ENCODE measurements around the gene NLN.
"Not testable (repeated sequence)": the region's sequence is repeated elsewhere in the genome, so short reads cannot be mapped to it uniquely, and the experiment has no call there.

The NLN gene

GRCh38 chr5:65802820-65803219 lies 80.8 kb downstream of the NLN start:
- H2AFZ ChIP-seq (ENCODE audit: low read length): no peak overlapping the region
- H3K4me3 ChIP-seq (ENCODE audit: low read length): no peak overlapping the region
- DNase-seq: no peak
- H3K4me1 ChIP-seq (ENCODE audit: low read length): peaks cover 10% of the 10 kb centered on the region; the same call in 1 of the 2 replicates
- H3K27me3 ChIP-seq (replicated peaks; ENCODE audit: insufficient read depth, low read length): no peaks in the 10 kb centered on the region
- H3K9ac ChIP-seq (ENCODE audit: low read length): no peak overlapping the region
- no peaks in the 10 kb centered on the region for H3F3A ChIP-seq (ENCODE audit: insufficient read depth, low read length)
- no peak overlapping the region for H3K4me2 ChIP-seq (ENCODE audit: low read depth, low read length)
- no peaks in the 10 kb centered on the region for H3K9me3 ChIP-seq (replicated peaks; ENCODE audit: insufficient read depth, low read length)
- TF ChIP-seq CTCF (IDR thresholded peaks at IDR 0.05; ENCODE audit: low read length) (no peak), EZH2 (optimal IDR thresholded peaks at IDR 0.05; ENCODE audit: low read depth, low read length) (no peak), EZH2phosphoT487 (IDR thresholded peaks at IDR 0.05; ENCODE audit: low read length) (no peak)
- no peaks in the 10 kb centered on the region for H4K20me1 ChIP-seq (ENCODE audit: insufficient read depth, low read length)
- no peak overlapping the region for H3K27ac ChIP-seq (ENCODE audit: low read length)
- H3K9me2 ChIP-seq (replicated peaks; ENCODE audit: insufficient read depth, low read length): no peaks in the 10 kb centered on the region
- no peaks in the 10 kb centered on the region for H3K79me2 ChIP-seq (ENCODE audit: low read length)
- H3K36me3 ChIP-seq (replicated peaks; ENCODE audit: insufficient read depth, low read length): no peaks in the 10 kb centered on the region

GRCh38 chr5:65803699-65804391 lies 81.8 kb downstream of the NLN start:
- H3K4me2 ChIP-seq (ENCODE audit: low read depth, low read length): no peak overlapping the region
- no peaks in the 10 kb centered on the region for H3K27me3 ChIP-seq (replicated peaks; ENCODE audit: insufficient read depth, low read length)
- H3K4me3 ChIP-seq (ENCODE audit: low read length): no peak overlapping the region
- no peaks in the 10 kb centered on the region for H3K36me3 ChIP-seq (replicated peaks; ENCODE audit: insufficient read depth, low read length)
- no peak overlapping the region for H2AFZ ChIP-seq (ENCODE audit: low read length)
- H3K27ac ChIP-seq (ENCODE audit: low read length): no peak overlapping the region
- peaks cover 10% of the 10 kb centered on the region; the same call in 1 of the 2 replicates for H3K4me1 ChIP-seq (ENCODE audit: low read length)
- H3K9ac ChIP-seq (ENCODE audit: low read length): no peak overlapping the region
- no peaks in the 10 kb centered on the region for H3K9me2 ChIP-seq (replicated peaks; ENCODE audit: insufficient read depth, low read length)
- TF ChIP-seq EZH2phosphoT487 (IDR thresholded peaks at IDR 0.05; ENCODE audit: low read length) (no peak), CTCF (IDR thresholded peaks at IDR 0.05; ENCODE audit: low read length) (no peak), EZH2 (optimal IDR thresholded peaks at IDR 0.05; ENCODE audit: low read depth, low read length) (no peak)
- no peaks in the 10 kb centered on the region for H3K9me3 ChIP-seq (replicated peaks; ENCODE audit: insufficient read depth, low read length)
- no peaks in the 10 kb centered on the region for H3K79me2 ChIP-seq (ENCODE audit: low read length)
- no peaks in the 10 kb centered on the region for H3F3A ChIP-seq (ENCODE audit: insufficient read depth, low read length)
- no peaks in the 10 kb centered on the region for H4K20me1 ChIP-seq (ENCODE audit: insufficient read depth, low read length)
- no peak for DNase-seq

GRCh38 chr5:65805089-65805488 lies 83.1 kb downstream of the NLN start:
- H2AFZ ChIP-seq (ENCODE audit: low read length): no peak overlapping the region
- TF ChIP-seq CTCF (IDR thresholded peaks at IDR 0.05; ENCODE audit: low read length): no peak
- TF ChIP-seq EZH2phosphoT487 (IDR thresholded peaks at IDR 0.05; ENCODE audit: low read length): no peak
- TF ChIP-seq EZH2 (optimal IDR thresholded peaks at IDR 0.05; ENCODE audit: low read depth, low read length): no peak

GRCh38 chr5:65807494-65807893 lies 85.5 kb downstream of the NLN start:
- not testable (repeated sequence) for H3K9me3 ChIP-seq (replicated peaks; ENCODE audit: insufficient read depth, low read length); H4K20me1 ChIP-seq (ENCODE audit: insufficient read depth, low read length); H3K4me2 ChIP-seq (ENCODE audit: low read depth, low read length); H3K27ac ChIP-seq (ENCODE audit: low read length); DNase-seq; H3K36me3 ChIP-seq (replicated peaks; ENCODE audit: insufficient read depth, low read length); H3K9me2 ChIP-seq (replicated peaks; ENCODE audit: insufficient read depth, low read length); H3K9ac ChIP-seq (ENCODE audit: low read length); H3K27me3 ChIP-seq (replicated peaks; ENCODE audit: insufficient read depth, low read length); H3F3A ChIP-seq (ENCODE audit: insufficient read depth, low read length); H3K4me3 ChIP-seq (ENCODE audit: low read length); H2AFZ ChIP-seq (ENCODE audit: low read length); H3K79me2 ChIP-seq (ENCODE audit: low read length)
- H3K4me1 ChIP-seq (ENCODE audit: low read length): peaks cover 13% of the 10 kb centered on the region

More at GRCh38 chr5:65805089-65805488, 83.1 kb downstream of the NLN start:
- Histone ChIP-seq H3K4me3 (ENCODE audit: low read length) (no peak overlapping the region), H3K79me2 (ENCODE audit: low read length) (no peaks in the 10 kb centered on the region), H3K9me2 (replicated peaks; ENCODE audit: insufficient read depth, low read length) (no peaks in the 10 kb centered on the region), H3K4me2 (ENCODE audit: low read depth, low read length) (no peak overlapping the region), H3K27me3 (replicated peaks; ENCODE audit: insufficient read depth, low read length) (no peaks in the 10 kb centered on the region), H3K9me3 (replicated peaks; ENCODE audit: insufficient read depth, low read length) (no peaks in the 10 kb centered on the region), H3K36me3 (replicated peaks; ENCODE audit: insufficient read depth, low read length) (no peaks in the 10 kb centered on the region), H3F3A (ENCODE audit: insufficient read depth, low read length) (no peaks in the 10 kb centered on the region), H3K27ac (ENCODE audit: low read length) (no peak overlapping the region), H4K20me1 (ENCODE audit: insufficient read depth, low read length) (no peaks in the 10 kb centered on the region), H3K4me1 (ENCODE audit: low read length) (peaks cover 10% of the 10 kb centered on the region; the same call in 1 of the 2 replicates), H3K9ac (ENCODE audit: low read length) (no peak overlapping the region)
- DNase-seq: no peak
